Lower lobe of right lung (tissue), 2 donors: ENCODE results near the gene LDB2. TPM values are rescaled to one million over a fixed set of nuclear protein-coding genes. Genes with fewer than 3 reads are reported as not detected.

Experiments
- ATAC-seq, 2 donors: fragments of 200-7000 bp; cut with Tn5 transposase; one replicate each; pipeline ENCODE4 v1.9.1; 2020 to 2022; ENCODE audit warnings: mild to moderate bottlenecking in 2 of 2, moderate library complexity in 2 of 2
- DNase-seq: peaks from one replicate; pipeline ENCODE4 v3.0.0-alpha.2; 2020
- H3K27ac ChIP-seq: fragments of 200-600 bp; one replicate; pipeline ENCODE4 v1.8.0; 2022
- H3K27me3 ChIP-seq: fragments of 200-600 bp; one replicate; pipeline ENCODE4 v1.8.0; 2022; ENCODE audit warnings: low read depth
- H3K36me3 ChIP-seq: fragments of 200-600 bp; one replicate; pipeline ENCODE4 v1.8.0; 2022; ENCODE audit warnings: mild to moderate bottlenecking
- H3K4me1 ChIP-seq: fragments of 200-600 bp; one replicate; pipeline ENCODE4 v1.8.0; 2022
- H3K4me3 ChIP-seq: fragments of 200-600 bp; one replicate; pipeline ENCODE4 v1.8.0; 2022; ENCODE audit warnings: mild to moderate bottlenecking
- H3K9me3 ChIP-seq: fragments of 200-600 bp; one replicate; pipeline ENCODE4 v1.8.0; 2022
- intact Hi-C: fragments of 100-400 bp; cut with DNase I; formaldehyde crosslinking; loops from one replicate; pipeline ENCODE4 v1.11.0; 2022
- total RNA-seq: library from RNA; stranded (reverse); fragmentation: NEBNext Ultra II Directional; extraction: Animal tissue kit (Norgen Biotek cat#: 25700); gene quantifications from one replicate; pipeline ENCODE4 v1.2.1, GENCODE V29; 2021
- TF ChIP-seq, protein P1 (sequence below): fragments of 200-600 bp; IDR thresholded peaks from one replicate; pipeline ENCODE4 v1.8.0; 2022; ENCODE audit warnings: antibody characterized with exemption, mild to moderate bottlenecking
- donor health status: DM: no; HTN: yes; CAD: no; lungs with severe emphysema.

LDB2 gene
- total RNA-seq, 1 donor from 2014 or later, result 113 TPM

DNA sequence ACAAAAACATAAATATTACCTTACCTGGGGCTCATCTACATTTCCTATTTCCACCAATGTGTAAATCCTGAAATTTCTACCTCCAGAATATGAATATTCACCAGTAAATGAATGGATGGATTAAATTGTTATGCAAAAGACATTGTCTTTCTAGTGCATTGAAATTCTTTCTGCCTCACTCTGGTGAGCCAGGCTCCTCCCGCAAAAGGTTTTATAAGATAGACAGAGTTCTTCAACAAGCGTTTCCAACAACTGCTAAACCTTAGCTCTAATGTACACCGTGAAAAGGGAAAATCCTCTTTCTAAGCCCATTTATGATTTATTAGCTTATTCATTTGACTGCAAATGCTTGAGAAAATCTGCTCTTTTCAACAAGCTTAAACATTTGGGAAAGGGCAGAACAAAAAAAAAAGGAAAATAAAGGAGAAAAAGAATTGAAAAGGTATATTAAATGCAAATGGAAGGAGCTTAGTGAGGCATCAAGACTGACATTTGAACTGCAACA lies 72.0 kb downstream of the LDB2 start:
- Histone ChIP-seq H3K27ac (no peak overlapping the region), H3K36me3 (no peaks in the 10 kb centered on the region)
- intact Hi-C loops, result no loop called here

DNA sequence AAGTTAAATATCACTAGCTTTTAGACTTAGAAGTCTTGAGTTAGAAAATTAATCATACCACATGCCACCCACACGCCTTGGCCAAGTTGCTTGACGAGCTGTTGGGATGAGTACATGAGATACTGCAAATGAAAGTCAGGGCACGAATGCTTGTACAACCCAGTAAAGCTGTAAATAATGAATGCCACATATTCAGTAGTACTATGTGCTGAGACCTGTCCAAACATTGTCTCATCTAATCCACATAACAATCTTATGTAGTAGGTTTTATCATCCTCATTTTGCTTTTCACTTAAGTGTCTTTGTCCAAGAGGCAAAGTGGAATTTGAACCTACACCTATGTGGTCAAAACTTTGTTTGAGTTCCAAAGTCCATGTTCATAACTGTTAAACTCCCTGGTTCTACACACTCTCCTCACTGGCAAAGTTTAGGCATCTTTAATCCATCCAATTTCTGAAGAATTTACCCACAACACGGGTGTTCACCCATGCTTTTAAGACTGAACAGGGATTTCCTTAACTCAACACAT lies 74.1 kb downstream of the LDB2 start:
- Histone ChIP-seq H3K9me3 (no peaks in the 10 kb centered on the region), H3K27ac (no peak overlapping the region), H3K4me3 (no peak overlapping the region), H3K4me1 (peaks cover 13% of the 10 kb centered on the region), H3K27me3 (no peaks in the 10 kb centered on the region), H3K36me3 (no peaks in the 10 kb centered on the region)
- no peak for ATAC-seq
- DNase-seq, result no peak
- intact Hi-C loops, result no loop called here
- TF ChIP-seq, protein P1, sequence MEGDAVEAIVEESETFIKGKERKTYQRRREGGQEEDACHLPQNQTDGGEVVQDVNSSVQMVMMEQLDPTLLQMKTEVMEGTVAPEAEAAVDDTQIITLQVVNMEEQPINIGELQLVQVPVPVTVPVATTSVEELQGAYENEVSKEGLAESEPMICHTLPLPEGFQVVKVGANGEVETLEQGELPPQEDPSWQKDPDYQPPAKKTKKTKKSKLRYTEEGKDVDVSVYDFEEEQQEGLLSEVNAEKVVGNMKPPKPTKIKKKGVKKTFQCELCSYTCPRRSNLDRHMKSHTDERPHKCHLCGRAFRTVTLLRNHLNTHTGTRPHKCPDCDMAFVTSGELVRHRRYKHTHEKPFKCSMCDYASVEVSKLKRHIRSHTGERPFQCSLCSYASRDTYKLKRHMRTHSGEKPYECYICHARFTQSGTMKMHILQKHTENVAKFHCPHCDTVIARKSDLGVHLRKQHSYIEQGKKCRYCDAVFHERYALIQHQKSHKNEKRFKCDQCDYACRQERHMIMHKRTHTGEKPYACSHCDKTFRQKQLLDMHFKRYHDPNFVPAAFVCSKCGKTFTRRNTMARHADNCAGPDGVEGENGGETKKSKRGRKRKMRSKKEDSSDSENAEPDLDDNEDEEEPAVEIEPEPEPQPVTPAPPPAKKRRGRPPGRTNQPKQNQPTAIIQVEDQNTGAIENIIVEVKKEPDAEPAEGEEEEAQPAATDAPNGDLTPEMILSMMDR, result no peak

More for the DNA sequence above, 72.0 kb downstream of the LDB2 start:
- H3K27me3 ChIP-seq, result no peaks in the 10 kb centered on the region
- DNase-seq (no peak), ATAC-seq (no peak)
- TF ChIP-seq, protein P1, result no peak
- H3K9me3 ChIP-seq, result no peaks in the 10 kb centered on the region
- no peak overlapping the region for H3K4me3 ChIP-seq
- H3K4me1 ChIP-seq, result peaks cover 8% of the 10 kb centered on the region

DNA sequence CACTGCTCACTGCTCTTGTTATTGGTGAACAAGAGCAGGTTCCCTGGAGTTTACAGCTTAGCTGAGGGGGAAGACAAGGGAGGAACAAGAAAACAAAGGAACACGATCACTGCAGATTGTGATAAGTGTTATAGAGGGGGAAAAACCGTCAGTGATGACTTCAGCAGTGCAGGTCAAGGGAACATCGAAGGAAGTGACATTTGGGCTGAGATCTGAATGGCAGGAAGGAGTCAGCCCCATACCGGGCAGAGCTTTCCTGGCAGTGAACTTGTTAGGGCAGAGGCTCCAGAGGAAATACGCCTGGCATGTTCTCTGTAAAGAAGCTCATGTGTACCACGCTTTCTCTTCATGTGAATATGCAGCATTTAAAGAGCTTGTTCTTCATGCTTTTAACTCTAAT lies 78.1 kb downstream of the LDB2 start:
- ATAC-seq, result peak; percentile 54 to 56
- Histone ChIP-seq H3K27ac (peak overlapping the region; percentile 38), H3K27me3 (no peaks in the 10 kb centered on the region), H3K9me3 (no peaks in the 10 kb centered on the region), H3K36me3 (no peaks in the 10 kb centered on the region), H3K4me3 (no peak overlapping the region), H3K4me1 (peaks cover 11% of the 10 kb centered on the region)
- DNase-seq, result no peak
- TF ChIP-seq, protein P1, result no peak
- intact Hi-C loops, result no loop called here

DNA sequence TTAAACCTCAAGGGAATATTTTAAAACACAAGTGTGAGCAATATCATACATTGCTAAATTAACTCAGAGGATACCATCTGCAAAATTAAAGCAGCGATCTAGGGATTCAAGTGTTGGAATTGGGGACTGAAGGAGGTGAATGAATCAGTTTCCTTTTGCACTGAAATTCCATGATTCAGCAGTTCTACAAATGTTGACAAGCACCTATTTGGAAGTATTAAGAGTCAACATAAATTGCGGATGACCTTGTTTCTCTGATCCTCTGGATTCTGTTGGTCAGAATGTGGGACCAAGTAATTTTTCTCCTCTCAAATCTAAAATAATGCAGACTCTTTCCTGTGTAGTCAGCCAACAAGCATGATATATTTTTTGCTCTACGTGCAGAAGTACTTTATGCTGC lies 78.8 kb downstream of the LDB2 start:
- no peak for DNase-seq
- no peaks in the 10 kb centered on the region for H3K36me3 ChIP-seq
- ATAC-seq, result no peak
- H3K9me3 ChIP-seq, result no peaks in the 10 kb centered on the region
- H3K27me3 ChIP-seq, result no peaks in the 10 kb centered on the region
- H3K4me1 ChIP-seq, result peaks cover 11% of the 10 kb centered on the region
- H3K27ac ChIP-seq, result peak overlapping the region; percentile 38
- intact Hi-C loops, result no loop called here
- H3K4me3 ChIP-seq, result no peak overlapping the region
- TF ChIP-seq, protein P1, result no peak

DNA sequence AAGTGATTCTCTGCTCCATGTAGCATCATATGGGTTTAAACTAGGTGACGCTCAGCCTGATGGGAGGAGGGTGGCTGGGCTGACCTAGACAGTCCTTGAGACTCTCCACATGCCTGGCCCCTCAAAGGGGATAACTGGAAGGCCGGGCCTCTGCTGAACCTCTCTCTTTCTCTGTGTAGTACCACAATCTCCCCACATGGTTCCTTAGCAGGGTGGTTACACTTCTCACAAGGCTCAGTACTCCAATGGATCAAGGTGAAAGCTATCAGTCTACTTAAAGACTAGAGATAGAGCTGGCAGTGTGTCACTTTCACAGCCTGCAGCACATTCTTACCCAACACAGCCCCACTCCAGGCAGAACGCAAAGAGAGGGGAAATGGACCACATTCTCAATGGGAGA lies 80.4 kb downstream of the LDB2 start:
- H3K27ac ChIP-seq, result no peak overlapping the region
- H3K4me3 ChIP-seq, result no peak overlapping the region
- intact Hi-C loops, result no loop called here
- H3K27me3 ChIP-seq, result no peaks in the 10 kb centered on the region
- H3K4me1 ChIP-seq, result peaks cover 11% of the 10 kb centered on the region
- TF ChIP-seq, protein P1, result no peak
- no peaks in the 10 kb centered on the region for H3K9me3 ChIP-seq
- ATAC-seq (no peak), DNase-seq (no peak)
- H3K36me3 ChIP-seq, result no peaks in the 10 kb centered on the region
